GM19043 (cell line): ENCODE measurements around the gene MTTP.
"Not testable (repeated sequence)": the region's sequence is repeated elsewhere in the genome, so short reads cannot be mapped to it uniquely, and the experiment has no call there.

Source experiments
- ATAC-seq: cut with Tn5 transposase; IDR thresholded peaks from one replicate; pipeline ENCODE4 v1.9.1; 2021; ENCODE audit warnings: low read depth; ENCODE audit not compliant: unreplicated experiment

The MTTP gene

GRCh38 chr4:99574530-99575324 is at the start of gene MTTP:
Gene MTTP, plus strand, starts transcription at chr4:99574824. Its CDS starts 86 bp downstream, at chr4:99574910.
- peak; percentile 78 for ATAC-seq

GRCh38 chr4:99529228-99529627 is 45.4 kb upstream of the MTTP start:
- no peak for ATAC-seq

- no peak for ATAC-seq
Measured at GRCh38 chr4:99529956-99530355, 44.7 kb upstream of the MTTP start.

- ATAC-seq = not testable (repeated sequence)
Measured at GRCh38 chr4:99534699-99535098, 39.9 kb upstream of the MTTP start.

GRCh38 chr4:99536271-99536670 is 38.4 kb upstream of the MTTP start:
- no peak for ATAC-seq

GRCh38 chr4:99536848-99537247 is 37.8 kb upstream of the MTTP start:
- no peak for ATAC-seq

- ATAC-seq = no peak
Measured at GRCh38 chr4:99537674-99538073, 37.0 kb upstream of the MTTP start.

- no peak for ATAC-seq
Measured at GRCh38 chr4:99540277-99540939, 34.2 kb upstream of the MTTP start.

- no peak for ATAC-seq
Measured at GRCh38 chr4:99552872-99553271, 21.8 kb upstream of the MTTP start.

- ATAC-seq = peak; percentile 92
Measured at GRCh38 chr4:99563310-99564186, 11.1 kb upstream of the MTTP start, which contains the start of gene TRMT10A. Gene TRMT10A, minus strand, starts transcription at chr4:99564039. Its CDS starts 4,701 bp downstream, at chr4:99559338.

GRCh38 chr4:99564921-99565320 is 9.7 kb upstream of the MTTP start:
- no peak for ATAC-seq

GRCh38 chr4:99571883-99572282 is 2.7 kb upstream of the MTTP start:
- no peak for ATAC-seq

GRCh38 chr4:99572527-99573240 is 1.9 kb upstream of the MTTP start:
- no peak for ATAC-seq

GRCh38 chr4:99573735-99574368 is 772 bp upstream of the MTTP start:
- no peak for ATAC-seq

- no peak for ATAC-seq
Measured at GRCh38 chr4:99578714-99579113, 4.1 kb downstream of the MTTP start.

GRCh38 chr4:99585516-99585915 is 10.9 kb downstream of the MTTP start:
- no peak for ATAC-seq

- ATAC-seq = no peak
Measured at GRCh38 chr4:99586322-99586721, 11.7 kb downstream of the MTTP start.

- ATAC-seq = no peak
Measured at GRCh38 chr4:99586797-99587196, 12.2 kb downstream of the MTTP start.

GRCh38 chr4:99587309-99587708 is 12.7 kb downstream of the MTTP start:
- ATAC-seq = no peak

- ATAC-seq = no peak
Measured at GRCh38 chr4:99587803-99588202, 13.2 kb downstream of the MTTP start.
